Keratinocyte (primary cell): ENCODE measurements around the gene DNAJA3.

Experiments
- EZH2 ChIP-seq: IDR thresholded peaks from one replicate; pipeline ENCODE4 v1.6.1; 2012; ENCODE audit warnings: inconsistent platforms, mild to moderate bottlenecking, low read length, moderate library complexity
- TF ChIP-seq, protein P1 (sequence below), 3 experiments: IDR thresholded peaks in 1 of 3; conservative IDR thresholded peaks in 1 of 3; optimal IDR thresholded peaks in 1 of 3; 2 replicates in 2 of 3; 3 replicates in 1 of 3; pipeline versions ENCODE3 to v1.5.1; 2011; ENCODE audit warnings: low read length in 3 of 3, mild to moderate bottlenecking in 3 of 3, moderate library complexity in 2 of 3, control low read depth in 1 of 3, inconsistent platforms in 1 of 3; ENCODE audit not compliant: insufficient read depth in 2 of 3; ENCODE audit errors: extremely low read depth in 1 of 3

GRCh38 chr16:4404967-4405696 lies 20.5 kb upstream of the DNAJA3 start:
- TF ChIP-seq, protein P1, sequence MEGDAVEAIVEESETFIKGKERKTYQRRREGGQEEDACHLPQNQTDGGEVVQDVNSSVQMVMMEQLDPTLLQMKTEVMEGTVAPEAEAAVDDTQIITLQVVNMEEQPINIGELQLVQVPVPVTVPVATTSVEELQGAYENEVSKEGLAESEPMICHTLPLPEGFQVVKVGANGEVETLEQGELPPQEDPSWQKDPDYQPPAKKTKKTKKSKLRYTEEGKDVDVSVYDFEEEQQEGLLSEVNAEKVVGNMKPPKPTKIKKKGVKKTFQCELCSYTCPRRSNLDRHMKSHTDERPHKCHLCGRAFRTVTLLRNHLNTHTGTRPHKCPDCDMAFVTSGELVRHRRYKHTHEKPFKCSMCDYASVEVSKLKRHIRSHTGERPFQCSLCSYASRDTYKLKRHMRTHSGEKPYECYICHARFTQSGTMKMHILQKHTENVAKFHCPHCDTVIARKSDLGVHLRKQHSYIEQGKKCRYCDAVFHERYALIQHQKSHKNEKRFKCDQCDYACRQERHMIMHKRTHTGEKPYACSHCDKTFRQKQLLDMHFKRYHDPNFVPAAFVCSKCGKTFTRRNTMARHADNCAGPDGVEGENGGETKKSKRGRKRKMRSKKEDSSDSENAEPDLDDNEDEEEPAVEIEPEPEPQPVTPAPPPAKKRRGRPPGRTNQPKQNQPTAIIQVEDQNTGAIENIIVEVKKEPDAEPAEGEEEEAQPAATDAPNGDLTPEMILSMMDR (optimal IDR thresholded peaks at IDR 0.05 in 1 of 3, IDR thresholded peaks at IDR 0.05 in 1 of 3, conservative IDR thresholded peaks at IDR 0.05 in 1 of 3; ENCODE audit: extremely low read depth in 1 of 3, insufficient read depth in 2 of 3, low read length in 3 of 3): no peak
- no peak for TF ChIP-seq EZH2
